ENCODE data around the gene RSL24D1. TPM values are rescaled to one million over a fixed set of nuclear protein-coding genes. Genes with fewer than 3 reads are reported as not detected.
"Not testable (repeated sequence)": the region's sequence is repeated elsewhere in the genome, so short reads cannot be mapped to it uniquely, and the experiment has no call there.

RSL24D1 gene
- total RNA-seq, 1 donor from 2014 or later = 113 TPM

- no peak overlapping the region for H3K4me3 ChIP-seq (ENCODE audit: low read depth, low read length)
- TF ChIP-seq CTCF (IDR thresholded peaks at IDR 0.05; ENCODE audit: insufficient read depth, low read length, poor library complexity, severe bottlenecking) = no peak
- H3K27me3 ChIP-seq (ENCODE audit: control insufficient read depth, insufficient read depth, low read length) = no peaks in the 10 kb centered on the region
- no peaks in the 10 kb centered on the region for H3K36me3 ChIP-seq (ENCODE audit: control insufficient read depth, insufficient read depth, low read length)
- no peak for DNase-seq (ENCODE audit: low read depth)
These were observed 32.5 kb downstream of the RSL24D1 start for GRCh38 chr15:55164284-55164683.

DNA sequence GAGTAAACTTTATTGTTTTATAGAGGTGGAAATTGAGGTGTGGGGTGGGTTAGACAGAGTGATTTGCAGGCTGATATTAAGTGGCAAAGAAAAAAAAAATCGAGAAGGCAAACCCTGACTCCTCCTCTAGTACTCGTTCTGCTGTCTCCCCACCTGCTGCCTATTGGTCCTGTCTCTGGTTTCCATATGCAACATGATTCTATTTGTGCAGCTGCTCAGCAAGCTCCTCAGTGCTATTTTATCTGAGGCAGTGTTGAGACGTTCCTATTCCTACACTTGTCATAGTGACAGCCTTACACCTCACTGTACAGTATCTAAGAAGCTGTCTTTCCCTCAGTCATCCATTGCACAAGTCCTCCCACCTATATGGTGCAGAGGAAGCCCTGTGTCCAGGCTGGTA is 45.1 kb downstream of the RSL24D1 start:
- no peak for DNase-seq (ENCODE audit: low read depth)
- no peaks in the 10 kb centered on the region for H3K27me3 ChIP-seq (ENCODE audit: control insufficient read depth, insufficient read depth, low read length)
- no peak for TF ChIP-seq CTCF (IDR thresholded peaks at IDR 0.05; ENCODE audit: insufficient read depth, low read length, poor library complexity, severe bottlenecking)
- no peaks in the 10 kb centered on the region for H3K36me3 ChIP-seq (ENCODE audit: control insufficient read depth, insufficient read depth, low read length)
- H3K4me3 ChIP-seq (ENCODE audit: low read depth, low read length) = no peak overlapping the region

- H3K4me3 ChIP-seq (ENCODE audit: low read depth, low read length); H3K27me3 ChIP-seq (ENCODE audit: control insufficient read depth, insufficient read depth, low read length); DNase-seq (ENCODE audit: low read depth); H3K36me3 ChIP-seq (ENCODE audit: control insufficient read depth, insufficient read depth, low read length): not testable (repeated sequence)
These were observed 53.6 kb downstream of the RSL24D1 start for GRCh38 chr15:55143132-55143531.

DNA sequence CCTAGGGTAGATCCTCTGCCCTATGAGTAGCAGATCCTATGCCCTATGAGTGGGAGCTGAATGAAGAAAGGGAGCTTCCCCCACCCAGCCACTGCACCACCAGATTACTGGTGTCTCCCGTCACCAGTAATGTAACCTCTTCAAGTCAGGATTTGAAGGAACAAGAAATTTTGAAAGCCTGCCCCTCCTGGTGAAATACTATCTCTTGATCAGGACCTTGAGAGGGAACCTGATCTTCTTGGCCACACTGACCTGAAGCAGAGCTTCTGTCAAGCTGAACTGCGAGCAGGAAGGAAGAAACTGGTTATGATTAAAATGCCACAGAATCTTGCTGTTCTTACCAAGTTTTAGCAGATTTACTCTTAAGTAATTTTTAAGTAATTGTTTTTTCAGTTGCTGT is 62.8 kb downstream of the RSL24D1 start:
- no peak for TF ChIP-seq CTCF (IDR thresholded peaks at IDR 0.05; ENCODE audit: insufficient read depth, low read length, poor library complexity, severe bottlenecking)
- no peak for DNase-seq (ENCODE audit: low read depth)
- H3K36me3 ChIP-seq (ENCODE audit: control insufficient read depth, insufficient read depth, low read length) = no peaks in the 10 kb centered on the region
- no peak overlapping the region for H3K4me3 ChIP-seq (ENCODE audit: low read depth, low read length)
- no peaks in the 10 kb centered on the region for H3K27me3 ChIP-seq (ENCODE audit: control insufficient read depth, insufficient read depth, low read length)

DNA sequence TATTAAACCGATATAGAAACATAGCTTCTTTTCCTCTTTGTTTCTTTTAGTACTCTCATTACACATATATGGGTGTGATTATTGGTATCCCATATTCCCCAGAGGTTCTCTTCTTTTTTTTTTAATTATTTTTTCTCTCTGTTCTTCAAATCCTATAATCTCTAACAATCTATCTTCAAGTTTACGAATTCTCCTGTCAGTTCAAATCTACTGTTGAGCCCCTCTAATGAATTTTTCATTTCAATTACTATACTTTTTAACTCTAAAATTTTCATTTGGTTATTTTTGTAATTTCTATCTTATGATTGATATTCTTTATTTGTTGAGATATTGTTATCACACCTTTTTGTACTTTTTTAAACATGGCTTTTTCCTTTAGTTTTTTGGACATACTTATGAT is 64.1 kb downstream of the RSL24D1 start:
- TF ChIP-seq CTCF (IDR thresholded peaks at IDR 0.05; ENCODE audit: insufficient read depth, low read length, poor library complexity, severe bottlenecking) = no peak
- no peaks in the 10 kb centered on the region for H3K27me3 ChIP-seq (ENCODE audit: control insufficient read depth, insufficient read depth, low read length)
- no peaks in the 10 kb centered on the region for H3K36me3 ChIP-seq (ENCODE audit: control insufficient read depth, insufficient read depth, low read length)
- H3K4me3 ChIP-seq (ENCODE audit: low read depth, low read length) = no peak overlapping the region
- no peak for DNase-seq (ENCODE audit: low read depth)

Other genes with a start within 250 kb of the RSL24D1 start
- 5.0 and 7.7 TPM in 2 replicates for gene RAB27A, start 92.9 kb upstream of the RSL24D1 start, total RNA-seq
- gene PIGBOS1, start 122.2 kb upstream of the RSL24D1 start, total RNA-seq = 14.9 and 32.8 TPM in 2 replicates
- gene PIGB, start 122.3 kb upstream of the RSL24D1 start, total RNA-seq = 6.2 and 10.9 TPM in 2 replicates
- 55.2 and 63.6 TPM in 2 replicates for gene CCPG1, start 211.4 kb upstream of the RSL24D1 start, total RNA-seq
- 1.8 and 5.2 TPM in 2 replicates for gene PIERCE2, start 211.6 kb upstream of the RSL24D1 start, total RNA-seq

Data from kidney epithelial cell (primary cell).